ENCODE measurements around the gene TAF3.
A peak's percentile ranks its signal among the peaks of the same experiment; 100 is the strongest.

Gene TAF3

DNA sequence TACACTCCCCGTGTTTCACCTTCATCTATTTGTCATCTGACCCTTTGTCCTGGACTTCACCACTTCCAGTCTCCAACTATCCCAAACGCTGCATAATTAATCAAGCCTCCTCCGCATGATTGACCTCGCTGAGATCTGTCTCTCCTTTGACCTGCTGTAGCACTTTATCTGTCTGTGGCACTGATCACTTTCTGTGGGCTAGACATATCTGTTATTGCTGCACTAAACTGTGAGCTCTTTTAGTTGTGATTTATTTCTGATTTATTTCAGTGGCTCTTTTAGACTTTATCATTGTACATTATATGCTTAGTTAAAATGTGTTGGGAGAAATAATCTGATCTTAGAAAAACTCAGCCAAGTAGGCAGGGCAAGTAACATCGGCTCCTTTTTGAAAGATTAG lies 144.3 kb downstream of the TAF3 start:
- Histone ChIP-seq H3K4me3 (ENCODE audit: control insufficient read depth in 1 of 7, extremely low read depth in 1 of 7, insufficient read depth in 4 of 7, low read depth in 2 of 7, low read length in 6 of 7) (no peak overlapping the region), H3K27ac (ENCODE audit: insufficient read depth in 1 of 2, low read depth in 1 of 2, low read length in 2 of 2, poor library complexity in 1 of 2, severe bottlenecking in 2 of 2) (no peak overlapping the region), H3K4me1 (ENCODE audit: control extremely low read depth in 1 of 4, control insufficient read depth in 4 of 4, insufficient read depth in 4 of 4, low read length in 3 of 4) (peaks cover 0 to 3% (median 1%) of the 10 kb centered on the region in 4 experiments), H3K9me3 (ENCODE audit: control extremely low read depth in 1 of 5, control insufficient read depth in 4 of 5, insufficient read depth in 2 of 5, low read depth in 1 of 5, low read length in 4 of 5) (no peaks in the 10 kb centered on the region), H3K36me3 (ENCODE audit: control insufficient read depth in 4 of 4, insufficient read depth in 4 of 4, low read length in 3 of 4) (peaks cover 4 to 17% (median 9%) of the 10 kb centered on the region in 4 experiments), H3K27me3 (replicated peaks in 2 of 5; ENCODE audit: control insufficient read depth in 4 of 5, insufficient read depth in 5 of 5, low read length in 4 of 5) (no peaks in the 10 kb centered on the region)
- CTCF ChIA-PET = no interaction called here
- DNase-seq = no peak
- POLR2A ChIA-PET = no interaction called here
- 97% methylated on average over 5 of the region's 5 CpGs for WGBS (ENCODE audit: insufficient coverage)

DNA sequence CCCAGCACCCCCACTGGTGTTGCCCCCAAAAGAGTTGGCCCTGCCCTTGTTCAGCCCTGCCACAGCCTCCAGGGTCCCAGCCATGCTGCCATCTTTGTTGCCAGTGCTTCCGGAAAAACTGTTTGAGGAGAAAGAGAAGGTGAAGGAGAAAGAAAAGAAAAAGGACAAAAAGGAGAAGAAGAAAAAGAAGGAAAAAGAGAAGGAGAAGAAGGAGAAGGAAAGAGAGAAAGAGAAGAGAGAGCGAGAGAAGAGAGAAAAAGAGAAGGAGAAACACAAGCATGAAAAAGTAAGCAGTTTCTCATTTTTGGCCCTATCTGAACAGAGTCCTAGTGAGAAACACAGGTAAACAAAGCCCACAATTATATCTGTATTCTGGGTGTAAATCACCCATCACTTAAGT lies 147.2 kb downstream of the TAF3 start:
- DNase-seq = no peak
- POLR2A ChIA-PET = no interaction called here
- Histone ChIP-seq H3K4me1 (ENCODE audit: control extremely low read depth in 1 of 4, control insufficient read depth in 4 of 4, insufficient read depth in 4 of 4, low read length in 3 of 4) (peaks cover 0 to 18% (median 0%) of the 10 kb centered on the region in 4 experiments), H3K9me3 (ENCODE audit: control extremely low read depth in 1 of 5, control insufficient read depth in 4 of 5, insufficient read depth in 2 of 5, low read depth in 1 of 5, low read length in 4 of 5) (no peaks in the 10 kb centered on the region), H3K27ac (ENCODE audit: insufficient read depth in 1 of 2, low read depth in 1 of 2, low read length in 2 of 2, poor library complexity in 1 of 2, severe bottlenecking in 2 of 2) (no peak overlapping the region), H3K36me3 (ENCODE audit: control insufficient read depth in 4 of 4, insufficient read depth in 4 of 4, low read length in 3 of 4) (peaks cover 4 to 17% (median 11%) of the 10 kb centered on the region in 4 experiments), H3K27me3 (replicated peaks in 2 of 5; ENCODE audit: control insufficient read depth in 4 of 5, insufficient read depth in 5 of 5, low read length in 4 of 5) (no peaks in the 10 kb centered on the region), H3K4me3 (ENCODE audit: control insufficient read depth in 1 of 7, extremely low read depth in 1 of 7, insufficient read depth in 4 of 7, low read depth in 2 of 7, low read length in 6 of 7) (no peak overlapping the region)
- 100% methylated on average over 2 of the region's 2 CpGs for WGBS (ENCODE audit: insufficient coverage)
- CTCF ChIA-PET = no interaction called here

DNA sequence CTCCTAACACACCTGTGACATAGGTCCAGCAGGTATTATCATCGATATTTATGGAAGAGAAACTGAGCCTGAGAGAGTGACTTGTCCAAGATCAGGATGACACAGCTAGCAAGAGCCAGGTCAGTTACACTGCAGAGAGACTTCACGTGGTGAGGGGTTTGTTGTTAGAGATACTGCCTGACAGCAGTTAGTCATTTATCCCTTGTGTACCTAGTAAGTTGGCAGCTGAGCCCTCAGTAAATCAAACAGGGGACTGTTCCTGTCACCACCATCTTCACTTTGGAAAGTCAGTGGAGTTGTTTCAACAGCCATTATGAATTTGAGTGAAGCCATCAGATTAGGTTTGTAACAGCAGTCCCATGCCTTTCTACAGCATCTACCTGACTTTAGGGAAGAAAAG lies 148.7 kb downstream of the TAF3 start:
- peaks cover 0 to 18% (median 0%) of the 10 kb centered on the region in 4 experiments for H3K4me1 ChIP-seq (ENCODE audit: control extremely low read depth in 1 of 4, control insufficient read depth in 4 of 4, insufficient read depth in 4 of 4, low read length in 3 of 4)
- H3K4me3 ChIP-seq (ENCODE audit: control insufficient read depth in 1 of 7, extremely low read depth in 1 of 7, insufficient read depth in 4 of 7, low read depth in 2 of 7, low read length in 6 of 7) = no peak overlapping the region
- no peaks in the 10 kb centered on the region for H3K9me3 ChIP-seq (ENCODE audit: control extremely low read depth in 1 of 5, control insufficient read depth in 4 of 5, insufficient read depth in 2 of 5, low read depth in 1 of 5, low read length in 4 of 5)
- H3K27me3 ChIP-seq (replicated peaks in 2 of 5; ENCODE audit: control insufficient read depth in 4 of 5, insufficient read depth in 5 of 5, low read length in 4 of 5) = no peaks in the 10 kb centered on the region
- WGBS (ENCODE audit: insufficient coverage) = 100% methylated on average over 1 of the region's 2 CpGs
- no peak for DNase-seq
- H3K36me3 ChIP-seq (ENCODE audit: control insufficient read depth in 4 of 4, insufficient read depth in 4 of 4, low read length in 3 of 4) = peaks cover 4 to 17% (median 11%) of the 10 kb centered on the region in 4 experiments
- ChIA-PET CTCF (interaction anchor here (1.0 kb wide), 1 partner anchor 95 kb away, joined by 3 read pairs; no protein-coding TSS in a partner anchor), POLR2A (no interaction called here)
- no peak overlapping the region for H3K27ac ChIP-seq (ENCODE audit: insufficient read depth in 1 of 2, low read depth in 1 of 2, low read length in 2 of 2, poor library complexity in 1 of 2, severe bottlenecking in 2 of 2)

DNA sequence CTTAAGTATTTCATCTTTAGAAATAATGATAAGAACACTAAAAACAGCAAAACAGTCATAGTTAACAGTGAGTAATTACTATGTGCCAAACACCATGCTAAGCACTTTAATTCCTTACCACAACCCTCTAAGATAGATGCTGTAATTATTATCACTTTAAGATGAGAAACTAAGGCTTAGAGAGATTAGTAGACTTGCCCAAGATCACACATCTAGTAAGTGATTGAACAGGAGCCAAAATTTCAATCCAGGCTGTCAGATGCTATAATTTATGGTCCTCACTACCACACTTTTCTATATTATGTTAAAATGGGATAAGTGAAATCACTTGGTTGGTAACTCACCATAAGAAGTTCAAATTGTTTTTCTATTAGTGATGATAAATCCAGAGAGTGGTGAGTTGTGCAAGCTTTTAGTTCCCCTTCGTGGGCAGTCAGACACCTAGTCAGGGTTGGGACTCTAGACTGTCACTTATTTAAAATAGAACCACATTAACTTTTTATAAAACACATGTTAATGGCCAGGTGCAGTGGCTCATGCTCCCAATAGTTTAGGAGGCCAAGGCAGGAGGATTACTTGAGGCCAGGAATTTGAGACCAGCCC lies 150.3 kb downstream of the TAF3 start:
- Histone ChIP-seq H3K27ac (ENCODE audit: insufficient read depth in 1 of 2, low read depth in 1 of 2, low read length in 2 of 2, poor library complexity in 1 of 2, severe bottlenecking in 2 of 2) (no peak overlapping the region), H3K4me1 (ENCODE audit: control extremely low read depth in 1 of 4, control insufficient read depth in 4 of 4, insufficient read depth in 4 of 4, low read length in 3 of 4) (peaks cover 0 to 18% (median 0%) of the 10 kb centered on the region in 4 experiments), H3K27me3 (replicated peaks in 2 of 5; ENCODE audit: control insufficient read depth in 4 of 5, insufficient read depth in 5 of 5, low read length in 4 of 5) (no peaks in the 10 kb centered on the region), H3K36me3 (ENCODE audit: control insufficient read depth in 4 of 4, insufficient read depth in 4 of 4, low read length in 3 of 4) (peaks cover 4 to 17% (median 11%) of the 10 kb centered on the region in 4 experiments), H3K9me3 (ENCODE audit: control extremely low read depth in 1 of 5, control insufficient read depth in 4 of 5, insufficient read depth in 2 of 5, low read depth in 1 of 5, low read length in 4 of 5) (no peaks in the 10 kb centered on the region), H3K4me3 (ENCODE audit: control insufficient read depth in 1 of 7, extremely low read depth in 1 of 7, insufficient read depth in 4 of 7, low read depth in 2 of 7, low read length in 6 of 7) (no peak overlapping the region)
- DNase-seq = peak in 2 of 3 donors; percentile 44 to 51
- CTCF ChIA-PET = no interaction called here
- no CpG with 5 or more reads among the region's 1 CpG for WGBS (ENCODE audit: insufficient coverage)
- POLR2A ChIA-PET = no interaction called here

DNA sequence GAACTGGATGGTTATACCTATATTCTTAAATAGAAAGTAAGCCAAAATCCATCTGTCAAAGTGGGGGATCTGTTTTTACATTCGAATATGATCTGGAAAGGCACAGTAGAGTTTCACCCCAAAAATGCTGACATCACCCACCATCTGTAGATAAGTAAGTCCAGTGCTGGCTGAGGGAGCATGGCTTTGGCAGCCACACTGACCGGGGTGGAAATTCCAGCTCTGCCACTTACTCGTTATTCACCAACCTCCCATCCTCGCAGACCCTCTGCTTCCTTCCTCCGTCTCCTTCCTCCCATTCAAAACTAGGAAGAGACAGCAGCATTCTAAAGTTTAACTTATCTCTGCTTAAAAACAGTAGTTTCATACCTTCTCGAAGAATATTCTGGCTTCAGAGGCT lies 151.3 kb downstream of the TAF3 start:
- Histone ChIP-seq H3K4me3 (ENCODE audit: control insufficient read depth in 1 of 7, extremely low read depth in 1 of 7, insufficient read depth in 4 of 7, low read depth in 2 of 7, low read length in 6 of 7) (no peak overlapping the region), H3K4me1 (ENCODE audit: control extremely low read depth in 1 of 4, control insufficient read depth in 4 of 4, insufficient read depth in 4 of 4, low read length in 3 of 4) (peaks cover 0 to 18% (median 0%) of the 10 kb centered on the region in 4 experiments), H3K9me3 (ENCODE audit: control extremely low read depth in 1 of 5, control insufficient read depth in 4 of 5, insufficient read depth in 2 of 5, low read depth in 1 of 5, low read length in 4 of 5) (no peaks in the 10 kb centered on the region), H3K27ac (ENCODE audit: insufficient read depth in 1 of 2, low read depth in 1 of 2, low read length in 2 of 2, poor library complexity in 1 of 2, severe bottlenecking in 2 of 2) (no peak overlapping the region), H3K36me3 (ENCODE audit: control insufficient read depth in 4 of 4, insufficient read depth in 4 of 4, low read length in 3 of 4) (peaks cover 4 to 7% (median 5%) of the 10 kb centered on the region in 4 experiments), H3K27me3 (replicated peaks in 2 of 5; ENCODE audit: control insufficient read depth in 4 of 5, insufficient read depth in 5 of 5, low read length in 4 of 5) (no peaks in the 10 kb centered on the region)
- ChIA-PET POLR2A (no interaction called here), CTCF (no interaction called here)
- DNase-seq = no peak
- 95% methylated on average over 4 of the region's 6 CpGs for WGBS (ENCODE audit: insufficient coverage)

DNA sequence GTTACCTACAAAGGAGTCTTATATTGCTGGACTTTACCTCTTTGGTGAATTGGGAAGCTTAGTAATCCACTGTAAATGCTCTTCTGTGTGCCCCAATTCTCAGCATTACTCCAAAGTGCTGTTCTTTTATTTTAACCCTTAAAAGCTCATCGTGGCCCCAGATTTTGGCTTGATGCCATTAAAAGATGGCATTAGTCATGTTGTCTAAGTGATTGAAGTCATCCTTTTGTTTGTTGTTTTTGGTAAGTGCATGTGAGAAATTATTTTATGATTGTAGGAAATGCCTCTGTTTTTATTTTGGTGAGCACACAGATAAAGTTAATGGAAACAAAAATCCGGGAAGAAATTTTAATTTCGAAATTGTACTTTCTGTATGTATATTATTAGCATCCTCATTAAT lies 153.6 kb downstream of the TAF3 start:
- H3K4me3 ChIP-seq (ENCODE audit: control insufficient read depth in 1 of 7, extremely low read depth in 1 of 7, insufficient read depth in 4 of 7, low read depth in 2 of 7, low read length in 6 of 7) = no peak overlapping the region
- H3K27me3 ChIP-seq (replicated peaks in 2 of 5; ENCODE audit: control insufficient read depth in 4 of 5, insufficient read depth in 5 of 5, low read length in 4 of 5) = no peaks in the 10 kb centered on the region
- H3K4me1 ChIP-seq (ENCODE audit: control extremely low read depth in 1 of 4, control insufficient read depth in 4 of 4, insufficient read depth in 4 of 4, low read length in 3 of 4) = peaks cover 0 to 18% (median 0%) of the 10 kb centered on the region in 4 experiments
- no peak for DNase-seq
- ChIA-PET CTCF (interaction anchor here (1.1 to 1.5 kb wide), 2 partner anchors 17 to 1184 kb away, joined by 3 read pairs; no protein-coding TSS in a partner anchor), POLR2A (no interaction called here)
- H3K36me3 ChIP-seq (ENCODE audit: control insufficient read depth in 4 of 4, insufficient read depth in 4 of 4, low read length in 3 of 4) = peaks cover 0 to 4% (median 2%) of the 10 kb centered on the region in 4 experiments
- H3K9me3 ChIP-seq (ENCODE audit: control extremely low read depth in 1 of 5, control insufficient read depth in 4 of 5, insufficient read depth in 2 of 5, low read depth in 1 of 5, low read length in 4 of 5) = no peaks in the 10 kb centered on the region
- no CpG with 5 or more reads among the region's 3 CpGs for WGBS (ENCODE audit: insufficient coverage)
- no peak overlapping the region for H3K27ac ChIP-seq (ENCODE audit: insufficient read depth in 1 of 2, low read depth in 1 of 2, low read length in 2 of 2, poor library complexity in 1 of 2, severe bottlenecking in 2 of 2)

DNA sequence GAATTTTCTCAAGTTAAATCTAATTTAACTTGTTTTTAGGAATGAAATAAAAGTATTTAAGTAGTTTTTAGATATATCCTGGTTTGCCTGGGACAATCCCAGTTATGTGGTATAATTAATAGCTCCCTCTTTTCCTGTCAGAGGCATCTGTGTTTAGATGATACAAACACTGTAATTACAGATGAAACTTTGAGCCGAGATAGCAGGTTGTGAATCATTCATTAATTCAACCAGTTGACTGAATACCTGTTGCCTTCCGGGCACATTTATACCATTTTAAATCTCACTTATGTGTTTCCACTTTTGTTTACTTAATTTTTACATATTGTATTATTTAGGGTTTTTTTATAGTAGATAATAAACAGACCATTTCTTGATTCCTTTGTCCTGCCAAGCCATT lies 154.1 kb downstream of the TAF3 start:
- ChIA-PET CTCF (interaction anchor here (1.1 to 1.5 kb wide), 2 partner anchors 17 to 1184 kb away, joined by 3 read pairs; no protein-coding TSS in a partner anchor), POLR2A (no interaction called here)

More for the DNA sequence above, 154.1 kb downstream of the TAF3 start:
- WGBS (ENCODE audit: insufficient coverage) = no CpG with 5 or more reads among the region's 2 CpGs
- no peak for DNase-seq
- no peaks in the 10 kb centered on the region for H3K27me3 ChIP-seq (replicated peaks in 2 of 5; ENCODE audit: control insufficient read depth in 4 of 5, insufficient read depth in 5 of 5, low read length in 4 of 5)
- peaks cover 0 to 5% (median 0%) of the 10 kb centered on the region in 4 experiments for H3K36me3 ChIP-seq (ENCODE audit: control insufficient read depth in 4 of 4, insufficient read depth in 4 of 4, low read length in 3 of 4)
- peaks cover 0 to 18% (median 0%) of the 10 kb centered on the region in 4 experiments for H3K4me1 ChIP-seq (ENCODE audit: control extremely low read depth in 1 of 4, control insufficient read depth in 4 of 4, insufficient read depth in 4 of 4, low read length in 3 of 4)
- no peaks in the 10 kb centered on the region for H3K9me3 ChIP-seq (ENCODE audit: control extremely low read depth in 1 of 5, control insufficient read depth in 4 of 5, insufficient read depth in 2 of 5, low read depth in 1 of 5, low read length in 4 of 5)
- H3K4me3 ChIP-seq (ENCODE audit: control insufficient read depth in 1 of 7, extremely low read depth in 1 of 7, insufficient read depth in 4 of 7, low read depth in 2 of 7, low read length in 6 of 7) = no peak overlapping the region
- H3K27ac ChIP-seq (ENCODE audit: insufficient read depth in 1 of 2, low read depth in 1 of 2, low read length in 2 of 2, poor library complexity in 1 of 2, severe bottlenecking in 2 of 2) = no peak overlapping the region
